Upper lobe of left lung (tissue), 6 donors: ENCODE data around the gene SULT2B1. TPM values are rescaled to one million over a fixed set of nuclear protein-coding genes. Genes with fewer than 3 reads are reported as not detected.

ENCODE experiments used
- ATAC-seq, 2 donors: fragments of 200-7000 bp; cut with Tn5 transposase; one replicate each; pipeline ENCODE4 v1.9.1; 2022; ENCODE audit warnings: mild to moderate bottlenecking in 2 of 2, moderate library complexity in 2 of 2; ENCODE audit not compliant: low FRiP score in 2 of 2
- DNase-seq, 2 donors: peaks; one replicate each; pipeline ENCODE4 v3.0.0-alpha.2; 2019 to 2020
- H3K27ac ChIP-seq, 4 donors: fragments of 200-600 bp; sonication (generic); one replicate each; pipeline ENCODE4 v1.5.1; 2016 to 2019
- H3K27me3 ChIP-seq, 4 donors: fragments of 200-600 bp; sonication (generic); one replicate each; pipeline ENCODE4 v1.5.1; 2017 to 2019
- H3K36me3 ChIP-seq, 4 donors: fragments of 200-600 bp; sonication (generic); one replicate each; pipeline ENCODE4 v1.5.1; 2016 to 2019
- H3K4me1 ChIP-seq, 4 donors: fragments of 200-600 bp; sonication (generic); one replicate each; pipeline ENCODE4 v1.5.1; 2018 to 2019
- H3K4me3 ChIP-seq, 4 donors: fragments of 200-600 bp; sonication (generic); one replicate each; pipeline ENCODE4 v1.5.1; 2017 to 2019; ENCODE audit warnings: mild to moderate bottlenecking in 2 of 4, moderate library complexity in 1 of 4
- H3K9me3 ChIP-seq, 4 donors: fragments of 200-600 bp; sonication (generic); one replicate each; pipeline ENCODE4 v1.5.1; 2018 to 2019
- EP300 ChIP-seq, 4 donors: sonication (generic); formaldehyde crosslinking; IDR thresholded peaks; one replicate each; pipeline ENCODE4 v1.5.1; 2017; ENCODE audit warnings: antibody characterized with exemption in 4 of 4, control low read depth in 2 of 4
- POLR2A ChIP-seq, 4 donors: fragments of 450-650 bp; IDR thresholded peaks; one replicate each; pipeline ENCODE4 v1.5.1; 2016 to 2017; ENCODE audit warnings: antibody characterized with exemption in 4 of 4, mild to moderate bottlenecking in 2 of 4
- POLR2AphosphoS5 ChIP-seq, 2 donors: sonication (generic); formaldehyde crosslinking; IDR thresholded peaks; one replicate each; pipeline ENCODE4 v1.5.1; 2017; ENCODE audit warnings: antibody characterized with exemption in 2 of 2
- WGBS, 2 donors: methylation state at CpG; one replicate each; pipeline ENCODE4 v1.1.5; 2017 to 2018; 5-methylcytosine and 5-hydroxymethylcytosine counted together
- total RNA-seq, 6 donors: library from RNA; depleted of rRNA in 4 of 6; stranded (reverse); fragments of >200 nt in 4 of 6; gene quantifications; one replicate each; pipeline versions ENCODE4 v1.1.0 to v1.2.1, GENCODE V29; 2016 to 2021
- TF ChIP-seq, protein P1 (sequence below), 6 experiments: fragments of 450-650 bp in 4 of 6; fragments of 200-600 bp in 2 of 6; sonication (generic) in 2 of 6; IDR thresholded peaks; one replicate each; pipeline ENCODE4 v1.5.1; 2016 to 2019; ENCODE audit warnings: antibody characterized with exemption in 6 of 6
- donor health status: DM: no; HTN: no; CAD: no; lungs with moderate emphysema.
- donor health status: DM: no; HTN: yes; CAD: no; lungs with severe emphysema.

SULT2B1 gene
- total RNA-seq, 6 donors from 2014 or later, result 10.5 to 19.6 (median 15.2) TPM

DNA sequence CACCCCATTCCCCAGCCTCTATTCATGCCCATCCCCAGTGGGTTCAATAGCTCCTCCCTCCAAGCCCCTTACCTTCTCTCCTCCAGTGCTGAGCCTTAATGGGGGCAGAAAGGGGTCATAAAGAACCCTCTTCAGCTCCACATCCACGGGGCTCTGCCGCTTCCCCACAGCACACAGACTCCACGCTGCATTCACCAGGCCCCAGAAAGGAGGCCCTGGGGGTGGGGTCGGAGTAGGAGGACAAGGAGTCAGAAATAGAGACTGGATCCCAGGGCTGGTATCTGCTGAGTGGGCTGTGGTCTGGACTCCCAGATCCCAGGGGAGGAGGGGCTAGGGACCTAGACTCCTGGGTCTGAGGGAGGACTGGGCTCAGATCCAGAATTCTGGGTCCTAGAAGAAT is 92.4 kb downstream of the SULT2B1 start:
- H3K27me3 ChIP-seq, result no peaks in the 10 kb centered on the region
- peak overlapping the region in 1 of 4 donors; percentile 92 for H3K27ac ChIP-seq
- no peaks in the 10 kb centered on the region for H3K9me3 ChIP-seq
- TF ChIP-seq POLR2A (IDR thresholded peaks at IDR 0.05) (no peak), EP300 (IDR thresholded peaks at IDR 0.05) (no peak), POLR2AphosphoS5 (IDR thresholded peaks at IDR 0.05) (no peak)
- TF ChIP-seq, protein P1, sequence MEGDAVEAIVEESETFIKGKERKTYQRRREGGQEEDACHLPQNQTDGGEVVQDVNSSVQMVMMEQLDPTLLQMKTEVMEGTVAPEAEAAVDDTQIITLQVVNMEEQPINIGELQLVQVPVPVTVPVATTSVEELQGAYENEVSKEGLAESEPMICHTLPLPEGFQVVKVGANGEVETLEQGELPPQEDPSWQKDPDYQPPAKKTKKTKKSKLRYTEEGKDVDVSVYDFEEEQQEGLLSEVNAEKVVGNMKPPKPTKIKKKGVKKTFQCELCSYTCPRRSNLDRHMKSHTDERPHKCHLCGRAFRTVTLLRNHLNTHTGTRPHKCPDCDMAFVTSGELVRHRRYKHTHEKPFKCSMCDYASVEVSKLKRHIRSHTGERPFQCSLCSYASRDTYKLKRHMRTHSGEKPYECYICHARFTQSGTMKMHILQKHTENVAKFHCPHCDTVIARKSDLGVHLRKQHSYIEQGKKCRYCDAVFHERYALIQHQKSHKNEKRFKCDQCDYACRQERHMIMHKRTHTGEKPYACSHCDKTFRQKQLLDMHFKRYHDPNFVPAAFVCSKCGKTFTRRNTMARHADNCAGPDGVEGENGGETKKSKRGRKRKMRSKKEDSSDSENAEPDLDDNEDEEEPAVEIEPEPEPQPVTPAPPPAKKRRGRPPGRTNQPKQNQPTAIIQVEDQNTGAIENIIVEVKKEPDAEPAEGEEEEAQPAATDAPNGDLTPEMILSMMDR (IDR thresholded peaks at IDR 0.05), result no peak
- H3K36me3 ChIP-seq, result no peaks in the 10 kb centered on the region
- peaks cover 17 to 23% (median 23%) of the 10 kb centered on the region in 4 donors for H3K4me1 ChIP-seq
- no peak overlapping the region for H3K4me3 ChIP-seq
- WGBS, 2 donors, result 64 to 82% methylated on average over 4 of the region's 4 CpGs
- DNase-seq (no peak), ATAC-seq (no peak)

DNA sequence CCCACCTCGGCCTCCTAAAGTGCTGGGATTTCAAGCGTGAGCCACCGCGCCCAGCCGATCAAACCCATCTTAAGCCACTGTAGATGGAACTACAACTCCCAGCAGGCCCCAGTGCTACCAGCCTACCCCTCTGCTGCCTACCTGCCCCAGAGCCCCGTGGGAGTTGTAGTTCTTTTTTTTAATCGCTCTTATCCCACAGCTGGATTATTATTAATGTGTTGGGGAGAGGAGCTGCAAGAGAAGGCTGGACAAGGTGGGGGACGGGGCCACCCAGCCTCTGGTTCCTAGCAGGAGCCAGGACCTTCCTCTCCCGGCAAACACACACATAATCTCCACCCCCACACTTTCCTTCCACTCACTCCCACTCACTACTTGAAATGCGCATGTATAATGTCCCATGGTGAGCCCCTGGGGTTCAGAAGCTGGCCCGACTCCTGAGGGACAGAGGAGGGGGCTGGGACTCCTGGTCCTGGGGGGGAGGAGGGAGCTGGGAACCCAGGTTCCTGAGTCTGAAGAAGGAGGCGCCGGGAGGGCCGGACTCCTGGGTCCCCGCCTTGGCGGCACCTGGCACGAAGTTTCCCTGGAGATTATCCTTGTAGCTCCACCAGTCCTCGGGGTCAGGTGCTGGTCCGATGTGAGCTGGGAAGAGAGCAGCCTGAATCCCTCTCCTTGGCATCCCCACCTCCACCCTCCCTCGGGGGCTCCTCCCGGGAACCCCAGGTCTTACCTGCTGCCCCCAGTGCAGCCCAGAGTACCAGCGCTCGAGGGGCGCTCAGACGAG is 93.1 kb downstream of the SULT2B1 start:
- Histone ChIP-seq H3K27me3 (no peaks in the 10 kb centered on the region), H3K4me1 (peaks cover 17 to 23% (median 23%) of the 10 kb centered on the region in 4 donors), H3K9me3 (no peaks in the 10 kb centered on the region), H3K36me3 (no peaks in the 10 kb centered on the region), H3K4me3 (peak overlapping the region in 3 of 4 donors; percentile 47 to 68 (median 50)), H3K27ac (peak overlapping the region; percentile 74 to 92 (median 83))
- no peak for TF ChIP-seq POLR2AphosphoS5 (IDR thresholded peaks at IDR 0.05)
- TF ChIP-seq, protein P1 (IDR thresholded peaks at IDR 0.05), result no peak
- TF ChIP-seq EP300 (IDR thresholded peaks at IDR 0.05), result no peak
- TF ChIP-seq POLR2A (IDR thresholded peaks at IDR 0.05), result no peak
- 8 to 14% methylated on average over 16 to 21 of the region's 25 CpGs for WGBS, 2 donors
- DNase-seq (peak in 1 of 2 donors; percentile 84), ATAC-seq (peak; percentile 86 to 90)

DNA sequence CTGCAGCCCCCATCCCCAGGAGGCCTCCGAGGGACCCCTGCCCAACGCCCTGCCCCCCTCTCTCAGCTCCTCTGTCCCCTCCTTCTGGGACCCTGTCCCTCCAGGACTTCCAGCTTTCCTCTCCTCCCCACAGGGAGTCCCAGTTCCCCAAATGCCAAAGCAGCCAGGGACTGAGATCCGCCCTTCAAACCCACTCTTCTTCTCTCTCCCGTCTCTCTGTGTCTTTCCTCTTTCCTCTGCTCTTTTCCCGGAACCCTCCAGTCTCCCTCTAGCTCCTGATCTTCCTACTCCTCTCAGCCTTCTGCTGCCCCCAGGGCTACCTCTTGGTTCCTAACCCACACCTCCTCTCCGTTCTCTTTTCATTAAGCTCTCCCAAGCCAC is 93.6 kb downstream of the SULT2B1 start:
- Histone ChIP-seq H3K9me3 (no peaks in the 10 kb centered on the region), H3K4me3 (peak overlapping the region in 3 of 4 donors; percentile 47 to 68 (median 50)), H3K27me3 (no peaks in the 10 kb centered on the region), H3K4me1 (peaks cover 17 to 23% (median 23%) of the 10 kb centered on the region in 4 donors), H3K27ac (peak overlapping the region; percentile 74 to 92 (median 83)), H3K36me3 (no peaks in the 10 kb centered on the region)
- 0 to 9% methylated on average over 4 to 6 of the region's 6 CpGs for WGBS, 2 donors
- ATAC-seq, result peak in 1 of 2 donors; percentile 28
- no peak for TF ChIP-seq POLR2A (IDR thresholded peaks at IDR 0.05)
- TF ChIP-seq, protein P1 (IDR thresholded peaks at IDR 0.05), result no peak
- no peak for TF ChIP-seq POLR2AphosphoS5 (IDR thresholded peaks at IDR 0.05)
- TF ChIP-seq EP300 (IDR thresholded peaks at IDR 0.05), result no peak
- no peak for DNase-seq

DNA sequence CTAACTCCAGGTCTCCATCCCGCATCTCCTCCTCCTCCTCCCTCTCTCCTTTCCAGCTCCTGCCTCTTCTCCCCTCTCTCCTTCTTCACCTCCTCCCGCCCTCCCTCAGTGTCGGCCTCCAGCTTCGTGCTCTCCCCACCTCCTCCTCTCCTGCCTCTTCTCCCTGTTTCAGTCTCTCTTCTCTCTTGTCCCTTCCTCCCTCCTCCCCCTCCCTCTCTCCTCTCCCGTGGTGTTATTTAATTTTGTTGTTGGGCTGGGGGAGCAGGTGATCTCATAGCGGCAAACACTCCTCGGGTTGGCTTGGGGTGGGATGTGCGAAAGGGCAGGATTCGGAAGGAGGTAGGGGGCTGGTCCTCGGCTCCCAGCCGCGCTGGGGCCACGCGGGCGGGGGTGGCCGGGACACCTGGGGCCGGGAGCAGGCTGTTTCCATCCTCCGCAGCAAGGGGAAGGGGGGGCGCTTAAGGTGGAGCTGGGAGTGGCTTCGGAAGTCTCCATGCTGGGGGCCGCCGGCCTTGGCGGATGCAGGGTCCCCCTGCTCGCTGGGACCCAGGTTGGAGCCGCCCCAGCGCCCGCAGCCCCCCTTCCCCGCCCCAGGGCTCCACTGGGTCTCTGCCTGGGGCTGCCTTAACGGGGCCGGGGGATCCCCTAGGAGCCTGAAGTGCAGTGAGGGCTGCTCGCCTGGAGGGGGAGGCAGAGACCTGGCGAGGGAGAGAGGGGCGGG is 94.2 kb downstream of the SULT2B1 start, which contains the start of gene CA11:
Gene CA11 (minus strand): TSS at position 187 of the 721 bp plus-strand sequence. CDS start 555 bp downstream, outside the sequence.
- DNase-seq (peak; percentile 92), ATAC-seq (peak; percentile 94 to 96)
- H3K9me3 ChIP-seq, result no peaks in the 10 kb centered on the region
- H3K4me3 ChIP-seq, result peak within 1 kb of the TSS; percentile 47 to 68 (median 56)
- TF ChIP-seq POLR2A (IDR thresholded peaks at IDR 0.05) (peak in 1 of 4 donors; percentile 37), EP300 (IDR thresholded peaks at IDR 0.05) (no peak), POLR2AphosphoS5 (IDR thresholded peaks at IDR 0.05) (peak in 1 of 2 donors; percentile 30)
- TF ChIP-seq, protein P1 (IDR thresholded peaks at IDR 0.05), result peak; percentile 85 to 97 (median 92)
- peak within 1 kb of the TSS; percentile 74 to 92 (median 83) for H3K27ac ChIP-seq
- H3K27me3 ChIP-seq, result no peaks in the 10 kb centered on the region
- WGBS, 2 donors, result 1% methylated on average over 20 to 30 of the region's 33 CpGs
- no peaks in the 10 kb centered on the region for H3K36me3 ChIP-seq
- H3K4me1 ChIP-seq, result peaks cover 17 to 23% (median 23%) of the 10 kb centered on the region in 4 donors
